GM18511 (cell line): ENCODE results near the gene ZNF346.
"Not testable (repeated sequence)": the region's sequence is repeated elsewhere in the genome, so short reads cannot be mapped to it uniquely, and the experiment has no call there.

Experiments used
- ATAC-seq: cut with Tn5 transposase; IDR thresholded peaks from one replicate; pipeline ENCODE4 v1.9.1; 2021; ENCODE audit warnings: mild to moderate bottlenecking, moderate library complexity; ENCODE audit not compliant: unreplicated experiment

ZNF346 gene, protein sequence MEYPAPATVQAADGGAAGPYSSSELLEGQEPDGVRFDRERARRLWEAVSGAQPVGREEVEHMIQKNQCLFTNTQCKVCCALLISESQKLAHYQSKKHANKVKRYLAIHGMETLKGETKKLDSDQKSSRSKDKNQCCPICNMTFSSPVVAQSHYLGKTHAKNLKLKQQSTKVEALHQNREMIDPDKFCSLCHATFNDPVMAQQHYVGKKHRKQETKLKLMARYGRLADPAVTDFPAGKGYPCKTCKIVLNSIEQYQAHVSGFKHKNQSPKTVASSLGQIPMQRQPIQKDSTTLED

DNA sequence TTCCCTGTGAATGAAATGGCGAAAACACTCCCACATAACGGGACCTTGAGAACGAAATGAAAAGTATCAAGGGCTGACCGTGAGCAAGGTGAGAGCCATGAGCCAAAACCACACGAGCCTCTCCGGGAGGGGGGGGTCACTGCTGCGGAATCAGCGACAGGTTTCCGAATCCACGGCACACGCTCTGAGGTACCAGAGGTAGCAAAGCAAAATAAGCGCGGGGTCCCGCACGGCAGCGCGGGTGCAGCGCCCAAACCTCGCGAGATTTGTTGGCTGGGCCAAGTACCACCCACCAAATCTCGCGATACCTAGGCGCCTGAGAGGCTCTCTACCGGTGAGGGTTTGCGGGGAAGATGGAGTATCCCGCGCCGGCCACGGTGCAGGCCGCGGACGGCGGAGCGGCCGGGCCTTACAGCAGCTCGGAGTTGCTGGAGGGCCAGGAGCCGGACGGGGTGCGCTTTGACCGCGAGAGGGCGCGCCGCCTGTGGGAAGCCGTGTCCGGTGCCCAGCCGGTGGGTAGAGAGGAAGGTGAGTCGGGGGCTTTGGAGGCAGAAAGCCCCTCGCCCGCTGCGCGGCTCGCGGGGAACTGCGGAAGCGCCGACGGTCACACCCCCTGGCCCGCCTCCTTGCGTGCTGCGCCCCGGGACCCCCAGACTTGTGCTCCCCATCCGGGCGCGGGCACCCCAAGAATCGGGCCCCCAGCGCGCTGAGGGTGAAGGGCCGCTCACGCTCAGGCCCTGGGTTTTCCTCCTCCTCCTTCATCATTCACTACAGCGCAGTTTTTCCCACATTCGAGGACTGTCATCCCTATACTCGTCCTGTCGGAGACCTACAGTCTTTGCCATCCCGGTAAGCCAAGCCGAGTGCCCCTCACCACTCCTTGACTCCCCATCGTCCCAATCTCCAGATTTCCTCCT lies at the start of gene ZNF346:
ZNF346 (plus strand) TSS at position 311 of the 917 bp plus-strand sequence; CDS start at position 354, 43 bp downstream.
- ATAC-seq = peak; percentile 90

DNA sequence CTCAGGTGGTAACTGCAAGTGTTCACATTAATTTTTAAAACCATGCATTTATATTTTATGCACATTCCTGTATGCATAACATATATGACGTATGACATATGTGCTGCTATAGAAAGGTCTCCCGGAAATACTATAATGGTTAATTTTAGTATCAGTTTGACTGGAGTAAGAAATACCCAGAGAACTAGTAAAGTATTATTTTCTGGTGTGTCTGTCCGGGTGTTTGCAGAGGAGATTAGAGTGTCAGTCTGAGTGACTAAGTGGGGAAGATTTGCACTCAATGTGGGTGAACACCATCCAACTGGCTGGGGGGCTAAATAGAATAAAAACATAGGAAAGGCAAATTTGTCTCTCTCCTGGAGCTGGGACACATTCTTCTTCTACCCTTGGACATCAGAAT lies 42.8 kb upstream of the ZNF346 start:
- no peak for ATAC-seq

DNA sequence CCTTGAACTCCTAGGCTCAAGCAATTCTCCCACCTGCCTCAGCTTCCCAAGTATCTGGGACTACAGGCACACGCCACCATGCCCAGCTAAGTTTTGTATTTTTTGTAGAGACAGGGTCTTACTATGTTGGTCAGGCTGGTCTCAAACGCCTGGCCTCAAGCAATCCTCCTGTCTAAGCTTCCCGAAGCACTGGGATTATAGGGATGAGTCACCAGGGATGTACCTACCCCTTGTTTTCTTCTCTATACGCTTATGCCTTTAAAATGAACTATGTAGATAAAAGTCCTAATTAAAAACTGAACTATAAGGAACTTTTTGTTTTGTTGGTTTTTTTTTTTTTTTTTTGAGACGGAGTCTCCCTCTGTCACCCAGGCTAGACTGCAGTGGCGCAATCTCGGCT lies 41.7 kb upstream of the ZNF346 start:
- ATAC-seq = no peak

DNA sequence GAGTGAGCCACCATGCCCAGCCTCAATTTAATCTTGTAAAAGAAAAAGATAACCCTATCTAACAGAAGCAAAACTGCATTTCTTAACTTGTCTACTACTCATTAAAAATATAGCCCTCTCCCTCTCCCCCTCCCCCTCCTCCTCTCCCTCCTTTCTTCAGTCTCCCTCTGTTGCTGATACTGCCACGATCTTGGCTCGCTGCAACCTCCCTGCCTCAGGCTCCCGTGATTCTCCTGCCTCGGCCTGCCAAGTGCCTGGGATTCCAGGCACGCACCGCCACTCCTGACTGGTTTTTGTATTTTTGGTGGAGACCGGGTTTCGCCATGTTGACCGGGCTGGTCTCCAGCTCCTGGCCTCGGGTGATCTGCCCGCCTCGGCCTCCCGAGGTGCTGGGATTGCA lies 39.4 kb upstream of the ZNF346 start:
- not testable (repeated sequence) for ATAC-seq

DNA sequence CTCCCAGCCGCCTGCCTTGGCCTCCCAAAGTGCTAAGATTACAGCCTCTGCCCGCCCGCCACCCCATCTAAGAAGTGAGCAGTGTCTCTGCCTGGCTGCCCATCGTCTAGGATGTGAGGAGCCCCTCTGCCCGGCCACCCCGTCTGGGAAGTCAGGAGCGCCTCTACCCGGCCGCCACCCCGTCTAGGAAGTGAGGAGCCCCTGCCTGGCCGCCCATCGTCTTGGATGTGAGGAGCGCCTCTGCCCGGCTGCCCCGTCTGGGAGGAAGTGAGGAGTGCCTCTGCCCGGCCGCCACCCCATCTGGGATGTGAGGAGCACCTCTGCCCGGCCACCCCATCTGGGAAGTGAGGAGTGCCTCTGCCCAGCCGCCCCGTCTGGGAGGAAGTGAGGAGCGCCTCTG lies 38.9 kb upstream of the ZNF346 start:
- ATAC-seq = not testable (repeated sequence)

DNA sequence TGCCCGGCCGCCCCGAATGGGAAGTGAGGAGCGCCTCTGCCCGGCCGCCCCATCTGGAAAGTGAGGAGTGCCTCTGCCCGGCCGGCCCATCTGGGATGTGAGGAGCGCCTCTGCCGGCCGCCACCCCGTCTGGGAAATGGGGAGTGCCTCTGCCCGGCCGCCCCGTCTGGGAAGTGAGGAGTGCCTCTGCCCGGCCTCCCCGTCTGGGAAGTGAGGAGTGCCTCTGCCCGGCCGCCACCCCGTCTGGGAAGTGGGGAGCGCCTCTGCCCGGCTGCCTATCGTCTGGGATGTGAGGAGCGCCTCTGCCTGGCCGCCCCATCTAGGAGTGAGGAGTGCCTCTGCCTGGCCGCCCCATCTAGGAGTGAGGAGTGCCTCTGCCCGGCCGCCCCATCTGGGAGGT lies 38.3 kb upstream of the ZNF346 start:
- not testable (repeated sequence) for ATAC-seq

DNA sequence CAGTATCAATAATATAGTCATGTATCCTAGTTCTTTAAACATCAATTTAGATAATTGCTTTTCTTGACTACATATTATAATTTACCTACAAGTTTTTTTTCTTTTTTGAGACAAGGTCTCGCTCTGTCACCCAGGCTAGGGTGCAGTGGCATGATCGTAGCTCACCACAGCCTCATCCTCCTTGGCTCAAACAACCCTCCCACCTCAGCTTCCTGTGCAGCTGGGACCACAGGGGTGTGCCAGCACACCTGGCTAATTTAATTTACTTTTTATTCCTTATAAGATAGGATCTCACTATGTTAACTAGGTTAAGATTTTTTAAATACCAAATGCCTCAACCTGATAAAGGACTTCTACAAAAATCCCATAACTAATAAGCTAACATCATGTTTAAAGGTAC lies 37.0 kb upstream of the ZNF346 start:
- ATAC-seq = peak; percentile 78

DNA sequence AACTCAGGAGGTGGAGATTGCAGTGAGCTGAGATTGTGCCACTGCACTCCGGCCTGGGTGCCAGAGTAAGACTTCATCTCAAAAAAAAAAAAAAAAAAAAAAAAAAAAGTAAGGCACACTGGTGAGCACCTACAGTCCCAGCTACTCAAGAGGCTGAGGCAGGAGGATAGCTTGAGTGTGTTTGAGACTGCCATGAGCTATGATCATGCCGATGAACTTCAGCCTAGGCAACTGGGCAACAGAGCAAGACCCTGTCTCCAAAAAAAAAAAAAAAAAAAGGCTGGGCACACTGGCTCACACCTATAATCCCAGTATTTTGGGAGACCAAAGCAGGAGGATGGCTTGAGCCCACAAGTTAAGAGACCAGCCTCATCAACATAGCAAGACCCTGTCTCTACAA lies 36.2 kb upstream of the ZNF346 start:
- no peak for ATAC-seq

DNA sequence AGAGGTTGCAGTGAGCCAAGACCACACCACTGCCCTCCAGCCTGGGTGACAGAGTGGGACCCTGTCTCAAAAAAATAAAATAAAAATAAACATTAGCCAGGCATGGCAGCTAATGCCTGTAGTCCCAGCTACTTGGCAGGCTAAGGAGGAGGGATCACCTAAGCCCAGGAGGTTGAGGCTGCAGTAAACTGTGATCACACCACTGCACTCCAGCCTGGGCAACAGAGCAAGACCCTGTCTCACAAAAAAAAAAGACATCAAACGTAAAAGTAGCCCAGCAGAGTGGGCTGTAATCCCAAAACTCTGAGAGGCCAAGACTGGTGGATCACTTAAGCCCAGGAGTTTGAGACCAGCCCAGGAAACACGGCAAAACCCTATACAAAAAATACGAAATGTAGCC lies 34.9 kb upstream of the ZNF346 start:
- ATAC-seq = no peak

DNA sequence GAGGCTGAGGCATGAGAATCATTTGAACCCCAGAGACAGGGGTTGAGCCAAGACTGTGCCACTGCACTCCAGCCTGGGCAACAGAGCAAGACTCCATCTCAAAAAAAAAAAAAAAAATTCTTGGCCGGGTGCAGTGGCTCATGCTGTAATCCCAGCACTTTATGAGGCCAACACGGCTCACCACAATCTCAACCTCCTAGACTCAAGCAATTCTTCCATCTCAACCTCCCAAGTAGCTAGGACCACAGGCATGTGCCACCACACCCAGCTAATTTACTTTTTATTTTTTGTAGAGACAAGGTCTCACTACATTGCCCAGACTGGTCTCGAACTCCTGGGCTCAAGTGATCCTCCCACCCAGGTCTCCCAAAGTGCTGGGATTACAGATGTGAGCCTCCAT lies 29.4 kb upstream of the ZNF346 start:
- not testable (repeated sequence) for ATAC-seq

DNA sequence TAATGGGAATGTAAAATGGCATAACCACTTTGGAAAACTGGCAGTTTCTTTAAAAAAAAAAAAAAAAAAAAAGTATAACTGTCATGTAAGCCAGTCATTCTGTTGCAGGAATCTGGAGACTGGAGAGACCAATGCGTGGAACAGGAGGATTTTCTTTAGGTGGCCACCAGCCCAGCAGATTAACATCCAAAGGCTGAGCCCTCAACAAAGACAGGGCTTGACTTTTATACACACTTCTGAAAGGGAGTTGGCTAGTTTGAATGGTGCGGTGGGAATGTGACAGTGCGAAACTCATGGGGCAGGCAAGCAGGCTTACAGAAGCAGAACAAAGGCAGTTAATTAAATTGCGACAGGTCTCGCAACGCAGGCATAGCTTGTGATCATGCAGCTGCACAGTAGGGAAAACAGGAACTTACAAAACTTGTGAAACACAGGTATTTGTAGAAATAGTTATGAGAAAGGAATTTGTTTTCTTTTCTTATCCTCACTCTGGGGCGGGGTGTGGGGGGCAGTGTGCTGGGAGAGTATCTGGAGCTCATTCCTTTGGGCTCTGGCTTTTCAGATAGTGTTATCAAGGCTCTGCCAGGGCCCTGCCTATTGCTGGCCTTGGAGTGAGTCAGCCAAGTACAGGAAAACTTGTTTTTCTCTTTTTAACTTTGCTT lies 27.9 kb upstream of the ZNF346 start:
- ATAC-seq = peak; percentile 47

DNA sequence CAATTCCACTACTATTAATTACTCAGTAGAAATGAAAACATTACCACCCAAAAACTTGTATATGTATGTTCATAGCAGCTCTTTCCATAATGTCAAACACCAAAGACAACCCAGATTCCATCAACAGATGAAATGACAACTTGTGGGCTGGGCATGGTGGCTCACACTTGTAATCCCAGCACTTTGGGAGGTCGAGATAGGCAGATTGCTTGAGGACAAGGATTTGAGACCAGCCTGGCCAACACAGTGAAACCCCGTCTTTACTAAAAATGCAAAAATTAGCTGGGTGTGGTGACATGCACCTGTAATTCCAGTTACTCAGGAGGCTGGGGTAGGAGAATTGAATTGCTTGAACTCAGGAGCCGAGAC lies 27.4 kb upstream of the ZNF346 start:
- ATAC-seq = no peak

DNA sequence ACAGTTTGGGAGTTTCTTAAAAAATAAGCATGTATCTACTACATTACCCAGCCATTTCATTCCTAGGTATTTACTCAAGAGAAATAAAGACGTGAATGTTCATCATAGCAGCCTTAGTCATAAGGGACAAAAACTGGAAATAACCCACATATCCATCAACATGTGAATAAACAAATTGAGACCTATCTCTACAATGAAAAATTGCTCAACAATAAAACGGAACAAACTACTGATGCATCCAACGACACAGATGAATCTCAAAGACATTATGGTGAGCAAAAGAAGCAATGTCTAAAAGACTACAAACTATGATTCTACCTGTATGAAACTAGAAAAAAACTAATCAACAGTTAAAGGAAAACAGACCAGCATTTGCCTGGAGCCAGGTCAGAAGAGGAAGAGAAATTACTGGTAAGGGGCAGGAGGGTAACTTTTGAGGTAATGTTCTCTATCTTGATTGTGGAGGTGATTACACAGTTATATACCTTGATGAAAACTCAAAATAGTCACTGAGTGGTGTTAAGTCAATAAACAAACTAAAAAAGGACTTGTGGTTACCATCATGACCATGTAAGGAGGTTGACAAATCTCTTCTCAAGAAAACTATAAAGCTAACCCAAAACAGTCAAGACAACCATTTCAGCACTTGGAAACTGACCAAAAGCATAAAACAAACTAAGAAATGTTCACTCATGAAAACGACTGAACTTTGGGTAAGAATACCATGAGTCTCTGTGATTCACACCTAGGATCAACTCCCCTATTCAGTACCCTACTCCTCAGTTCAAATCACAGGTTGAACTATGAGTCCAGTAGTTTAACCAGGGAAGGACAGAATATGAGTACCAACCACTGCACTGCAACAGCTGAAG lies 26.4 kb upstream of the ZNF346 start:
- ATAC-seq = no peak

DNA sequence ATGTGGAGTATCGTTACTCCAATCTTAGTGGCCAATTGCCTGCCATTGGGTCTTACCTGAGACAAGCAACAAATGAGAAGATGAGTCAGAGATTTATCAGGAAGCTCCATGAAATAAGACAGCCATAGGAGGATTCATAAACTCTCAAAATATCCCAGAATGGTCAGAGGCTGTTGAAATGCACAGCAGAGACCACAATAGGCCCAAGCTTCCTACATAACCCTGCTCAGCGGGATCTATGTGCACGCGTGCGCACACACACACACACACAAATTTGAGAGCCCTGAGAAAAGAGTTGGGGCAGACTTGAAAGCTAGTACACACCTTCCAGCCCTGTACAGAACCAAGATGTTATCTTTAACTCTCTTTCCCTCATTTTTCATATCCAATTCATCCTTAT lies 25.7 kb upstream of the ZNF346 start:
- no peak for ATAC-seq

DNA sequence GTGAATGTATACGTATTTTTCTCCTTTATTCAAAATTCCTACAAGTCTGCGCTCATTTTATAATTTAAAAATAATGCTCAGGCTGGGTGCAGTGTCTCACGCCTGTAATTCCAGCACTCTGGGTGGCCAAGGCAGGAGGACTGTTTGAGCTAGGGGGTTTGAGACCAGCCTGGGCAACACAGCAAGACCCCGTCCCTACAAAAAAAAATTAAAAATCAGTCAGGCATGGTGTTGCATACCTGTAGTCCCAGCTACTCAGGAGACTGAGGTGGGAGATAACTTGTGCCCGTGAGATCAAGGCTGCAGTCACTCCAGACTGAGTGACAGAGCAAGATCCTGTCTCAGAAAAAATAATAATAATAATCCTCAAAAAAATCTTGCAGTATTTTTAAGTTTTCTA lies 23.7 kb upstream of the ZNF346 start:
- no peak for ATAC-seq

DNA sequence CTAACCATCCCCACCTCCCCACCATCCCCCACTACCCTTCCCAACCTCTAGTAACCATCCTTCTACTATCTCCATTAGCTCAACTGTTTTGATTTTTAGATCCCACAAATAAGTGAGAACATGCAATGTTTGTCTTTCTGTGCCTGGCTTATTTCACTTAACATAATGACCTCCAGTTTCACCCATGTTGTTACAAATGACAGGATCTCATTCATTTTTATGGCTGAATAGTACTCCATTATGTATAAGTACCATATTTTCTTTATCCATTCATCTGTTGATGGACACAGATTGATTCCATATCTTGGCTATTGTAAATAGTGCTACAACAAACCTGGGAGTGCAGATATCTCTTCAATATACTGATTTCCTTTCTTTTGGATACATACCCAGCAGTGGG lies 23.0 kb upstream of the ZNF346 start:
- not testable (repeated sequence) for ATAC-seq

DNA sequence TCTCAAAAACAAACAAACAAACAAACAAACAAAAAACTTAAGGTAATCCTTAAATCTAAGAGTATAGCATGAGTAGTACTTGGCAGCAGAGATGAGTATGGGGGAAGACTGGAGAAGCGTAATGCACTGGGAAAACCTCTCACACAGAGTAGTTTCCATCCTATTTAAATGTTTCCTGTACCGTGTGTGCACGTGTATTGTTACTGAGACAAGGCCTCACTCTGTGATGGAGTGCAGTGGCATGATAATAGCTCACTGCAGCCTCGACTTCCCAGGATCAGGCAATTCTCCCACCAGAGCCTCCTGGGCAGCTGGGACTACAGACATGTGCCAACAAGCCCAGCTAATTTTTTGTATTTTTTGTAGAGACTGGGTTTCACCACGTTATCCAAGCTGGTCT lies 18.8 kb upstream of the ZNF346 start:
- ATAC-seq = no peak

DNA sequence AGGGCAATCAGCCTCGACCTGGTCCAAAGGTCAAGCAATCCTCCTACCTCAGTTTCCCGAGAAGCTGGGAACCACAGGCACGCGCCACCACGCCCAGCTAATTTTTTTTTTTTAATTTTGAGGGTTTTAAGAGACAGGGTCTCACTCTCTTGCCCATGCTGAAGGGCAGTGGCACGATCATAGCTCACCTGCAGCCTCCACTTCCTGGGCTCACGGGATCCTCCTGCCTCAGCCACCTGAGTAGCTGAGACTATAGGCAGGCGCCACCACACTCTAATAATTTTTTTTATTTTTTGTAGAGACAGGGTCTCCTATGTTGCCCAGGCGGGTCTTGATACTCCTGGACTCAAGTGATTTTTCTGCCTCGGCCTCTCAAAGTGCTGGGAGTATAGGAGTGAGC lies 17.5 kb upstream of the ZNF346 start:
- ATAC-seq = no peak

DNA sequence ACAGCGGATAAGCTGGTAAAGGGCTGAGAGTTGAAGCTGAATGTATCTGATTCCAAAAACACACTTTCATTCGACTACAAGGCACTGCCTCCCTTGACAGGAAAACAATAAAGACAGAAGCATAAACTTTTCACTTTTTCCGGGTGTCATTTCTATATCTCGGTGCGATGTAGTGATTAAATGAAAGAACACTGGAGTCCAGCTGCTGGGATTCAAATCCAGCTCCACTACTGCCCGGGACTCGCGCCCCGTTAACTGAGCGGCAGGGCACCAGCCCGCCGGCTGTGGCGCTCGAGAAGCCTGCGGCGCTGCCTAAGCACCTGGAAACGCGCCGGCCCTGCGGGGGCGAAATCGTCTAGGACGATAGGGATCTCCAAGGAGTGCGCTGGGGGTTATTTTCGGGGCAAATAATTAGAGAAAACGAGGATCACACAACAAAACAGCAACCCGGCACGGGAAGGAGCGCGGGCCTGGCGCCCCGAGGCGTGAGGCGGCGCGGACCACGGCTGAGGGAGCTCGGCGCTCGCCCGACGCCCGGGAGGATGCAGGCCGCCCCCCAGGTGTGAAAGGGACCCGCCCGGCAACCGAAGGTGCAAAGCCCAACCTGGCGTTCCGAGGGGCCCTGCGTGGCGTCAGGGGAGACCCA lies 16.8 kb upstream of the ZNF346 start:
- ATAC-seq = peak; percentile 51

DNA sequence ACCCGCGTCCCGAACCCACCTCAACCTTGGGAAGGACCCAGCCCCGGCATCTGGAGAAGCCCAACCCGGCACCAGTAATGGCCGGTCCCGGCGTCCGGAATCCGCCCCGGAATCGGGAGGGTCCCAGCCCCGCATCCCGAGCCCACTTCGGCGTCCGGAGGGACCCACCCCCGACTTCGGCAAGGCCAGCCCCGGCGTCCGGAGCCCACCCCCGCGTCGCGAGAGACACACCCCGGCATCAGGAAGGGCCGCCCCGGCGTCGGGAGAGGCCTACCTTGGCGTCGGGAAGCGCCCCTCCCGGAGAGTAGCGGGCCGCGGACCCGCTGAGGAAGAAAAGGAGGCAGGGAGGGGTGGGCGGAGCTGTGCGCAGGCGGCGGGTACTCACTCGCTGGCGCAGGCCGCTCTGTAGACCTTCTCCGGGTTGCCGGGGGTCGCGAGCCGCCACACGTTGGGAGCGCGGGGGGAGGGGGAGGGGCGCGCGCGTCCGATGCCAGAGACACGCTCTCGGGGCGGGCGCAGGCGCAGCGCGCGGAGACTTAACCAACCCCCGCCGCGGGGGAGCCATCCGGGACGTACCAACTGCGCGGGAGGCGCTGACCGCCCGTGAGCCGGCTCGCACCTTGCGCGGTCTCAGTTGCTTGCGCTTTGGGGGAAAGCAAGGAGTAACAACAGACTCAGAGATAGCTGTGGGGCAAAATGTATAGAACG lies 16.1 kb upstream of the ZNF346 start, which contains the start of gene UIMC1:
UIMC1 (minus strand) TSS at position 515 of the 708 bp plus-strand sequence. CDS start 24,164 bp downstream, outside the sequence.
- peak; percentile 77 for ATAC-seq
